DMS53 treated with DMSO at 0.1 percent for 48 hours (cell line): ENCODE results near the gene MYLK4.

Source experiments
- DNase-seq: peaks from one replicate; lab custom pipeline; 2025; ENCODE audit not compliant: unreplicated experiment; lab: John Stamatoyannopoulos, UW

The MYLK4 gene

GRCh38 chr6:2633736-2634135, 117.0 kb downstream of the MYLK4 start:
- DNase-seq = no peak

DNA sequence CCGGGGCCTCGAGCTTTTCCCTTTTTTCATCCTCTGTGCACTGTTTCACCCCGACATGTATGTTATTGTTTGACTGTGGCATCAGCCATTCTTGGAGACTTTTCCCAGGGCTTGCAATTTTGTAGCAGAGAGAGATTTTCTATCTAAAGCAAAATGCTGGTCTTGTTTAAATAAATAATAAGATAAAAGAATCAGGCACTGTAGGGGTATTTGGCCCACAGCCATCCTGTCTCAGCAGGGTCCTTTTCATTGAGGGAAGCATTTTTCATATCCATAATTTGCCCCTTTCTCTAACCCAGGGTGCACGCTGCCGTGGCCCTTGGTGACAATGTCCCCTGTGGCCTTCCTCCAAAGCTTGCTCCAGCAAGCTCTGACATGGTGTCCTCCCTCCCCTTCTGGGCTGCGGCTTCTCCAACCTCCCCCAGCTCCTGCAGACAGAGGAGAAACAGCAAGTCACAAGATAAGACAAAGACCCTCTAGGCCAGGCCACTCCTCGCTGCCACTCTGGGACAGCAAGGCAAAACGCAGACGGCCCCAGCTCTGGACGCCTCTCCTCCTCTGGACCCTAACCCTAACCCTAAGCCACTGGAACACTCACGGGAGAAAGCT, 117.6 kb downstream of the MYLK4 start:
- DNase-seq = no peak

GRCh38 chr6:2632368-2632767, 118.4 kb downstream of the MYLK4 start:
- DNase-seq = no peak

DNA sequence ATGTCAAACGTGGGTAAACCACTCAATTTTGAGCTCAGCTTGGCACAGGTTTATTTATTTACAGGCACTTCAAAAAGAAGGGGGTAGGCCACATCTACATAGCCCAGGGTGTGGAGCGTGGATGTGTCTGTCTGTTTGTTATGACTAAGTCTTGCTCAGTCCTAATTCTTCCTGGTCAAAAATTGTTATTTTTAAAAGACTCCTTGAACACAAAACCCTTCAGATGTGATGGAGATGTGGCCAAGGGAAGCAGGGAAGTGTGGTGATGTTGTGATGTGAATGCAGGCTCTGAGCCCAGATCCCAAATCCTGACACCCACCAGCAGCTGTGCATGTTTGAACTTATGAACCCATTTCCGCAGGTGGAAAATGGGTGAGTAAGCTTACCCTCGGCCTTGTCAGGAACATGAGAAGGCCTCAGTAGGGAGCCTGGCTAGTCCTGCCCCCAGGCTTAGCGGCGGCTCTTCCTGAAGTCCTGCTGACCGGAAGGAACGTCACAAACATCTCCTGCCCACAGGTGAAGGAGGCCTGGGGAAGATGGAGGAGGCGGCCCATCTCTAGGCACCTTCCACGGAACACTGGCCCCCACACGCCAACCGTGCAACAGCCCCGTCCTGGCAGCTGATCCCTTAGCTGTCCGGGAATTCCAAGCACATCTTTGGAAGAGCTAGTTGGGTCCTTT, 119.7 kb downstream of the MYLK4 start:
- no peak for DNase-seq

DNA sequence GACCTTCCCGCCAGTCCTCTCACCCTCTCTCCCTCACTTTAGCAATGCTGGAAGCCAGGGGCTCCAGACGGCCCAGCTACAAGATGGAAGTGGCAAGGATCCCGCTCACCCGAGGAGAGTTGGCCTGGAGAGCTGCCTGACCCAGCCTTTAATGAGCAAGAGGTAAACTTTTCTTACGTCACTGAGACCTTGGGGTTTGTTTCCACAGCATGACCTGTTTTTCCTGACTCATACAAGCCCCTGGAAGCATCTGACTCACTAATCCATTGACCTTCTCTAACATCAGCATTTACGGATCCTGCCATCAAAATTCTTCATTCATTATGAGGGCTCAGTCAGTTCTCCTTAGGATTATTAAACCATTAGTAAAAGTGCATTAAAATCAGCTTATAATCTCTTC, 120.4 kb downstream of the MYLK4 start:
- no peak for DNase-seq

- no peak for DNase-seq
Measured at GRCh38 chr6:2626401-2626800, 124.3 kb downstream of the MYLK4 start.

GRCh38 chr6:2625581-2625980, 125.1 kb downstream of the MYLK4 start:
- DNase-seq = no peak

DNA sequence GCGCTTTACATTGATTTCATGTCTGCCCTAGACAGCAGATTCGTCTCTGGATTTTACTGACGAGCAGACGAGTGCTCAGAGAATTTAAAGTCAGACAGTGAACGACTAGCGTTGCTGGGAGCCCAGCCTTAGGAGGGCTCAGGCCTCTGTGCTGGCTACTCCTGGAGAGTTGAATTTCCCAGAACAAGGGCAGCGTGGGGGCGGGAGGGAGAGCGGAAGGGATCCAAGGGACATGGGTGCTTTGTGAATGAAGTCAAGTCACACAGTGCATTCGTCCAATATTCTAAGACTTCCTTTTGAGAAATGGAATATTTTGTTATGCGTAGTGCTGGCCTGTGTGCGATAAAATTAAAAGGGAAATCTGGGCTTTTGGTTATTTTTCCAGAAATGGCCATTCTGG, 126.5 kb downstream of the MYLK4 start:
- no peak for DNase-seq

- no peak for DNase-seq
Measured at GRCh38 chr6:2623295-2623694, 127.4 kb downstream of the MYLK4 start.

GRCh38 chr6:2622671-2623070, 128.1 kb downstream of the MYLK4 start:
- DNase-seq = no peak

- DNase-seq = no peak
Measured at GRCh38 chr6:2619651-2620050, 131.1 kb downstream of the MYLK4 start.

DNA sequence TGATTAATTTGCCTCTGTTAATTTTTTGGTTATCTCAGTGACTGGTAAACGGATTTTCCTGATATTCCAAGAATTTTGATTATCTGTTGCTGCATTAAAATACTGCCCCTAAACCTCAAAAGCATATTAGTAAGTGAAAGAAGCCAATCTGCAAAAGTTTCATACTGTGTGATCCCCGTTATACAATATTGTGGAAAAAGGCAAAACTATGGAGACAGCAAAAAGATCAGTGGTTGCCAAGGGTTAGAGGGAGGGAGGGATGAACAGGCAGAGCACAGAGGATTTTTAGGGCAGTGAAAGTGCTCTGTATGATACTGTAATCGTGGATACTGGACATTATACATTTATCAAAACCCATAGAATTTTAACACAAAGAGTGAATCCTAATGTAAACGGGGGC, 133.0 kb downstream of the MYLK4 start:
- no peak for DNase-seq

- DNase-seq = no peak
Measured at GRCh38 chr6:2616811-2617210, 133.9 kb downstream of the MYLK4 start.

- no peak for DNase-seq
Measured at GRCh38 chr6:2615251-2615650, 135.5 kb downstream of the MYLK4 start.

DNA sequence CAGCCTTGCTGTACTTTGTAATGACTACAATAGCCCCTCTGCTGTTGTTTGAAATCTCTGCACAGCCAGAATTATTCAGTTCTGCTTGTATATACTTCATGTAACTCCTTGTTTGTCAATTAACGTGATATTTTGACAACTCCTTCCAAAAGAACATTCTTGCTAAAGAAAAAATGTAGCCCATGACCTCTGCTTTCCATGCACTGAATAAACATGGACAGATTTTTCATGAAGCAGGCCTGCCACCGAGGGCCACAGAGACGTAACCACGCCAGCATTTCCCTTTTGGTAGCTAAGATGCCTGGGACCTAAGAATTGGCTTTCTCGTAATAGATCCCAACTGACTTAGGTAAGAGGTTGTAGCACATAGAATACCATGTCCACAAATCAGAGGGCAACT, 135.9 kb downstream of the MYLK4 start:
- no peak for DNase-seq

DNA sequence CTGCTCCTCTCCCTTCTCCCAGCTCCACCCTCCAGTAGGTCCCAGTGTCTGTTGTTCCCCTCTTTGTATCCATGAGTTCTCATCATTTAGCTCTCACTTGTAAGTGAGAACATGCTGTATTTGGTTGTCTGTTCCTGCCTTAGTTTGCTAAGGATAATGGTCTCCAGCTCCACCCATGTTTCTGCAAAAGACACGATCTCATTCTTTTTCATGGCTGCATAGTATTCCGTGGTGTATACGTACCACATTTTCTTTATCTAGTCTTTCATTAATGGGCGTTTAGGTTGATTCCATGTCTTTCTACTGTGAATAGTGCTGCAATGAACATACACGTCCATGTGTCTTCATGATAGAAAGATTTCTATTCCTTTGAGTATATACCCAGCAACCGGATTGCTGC, 136.6 kb downstream of the MYLK4 start:
- no peak for DNase-seq
